AG04450 (cell line): ENCODE results near the gene CACNA1E. TPM values are rescaled to one million over a fixed set of nuclear protein-coding genes. Genes with fewer than 3 reads are reported as not detected.

Source experiments
- CTCF ChIA-PET: fragments of 300-600, 350-600 bp; formaldehyde crosslinking; extraction: SDS; loops from one replicate; lab custom pipeline; 2022; ENCODE audit warnings: antibody characterized with exemption, inconsistent platforms; lab: Charles Lee
- POLR2A ChIA-PET: fragments of 350-600 bp; formaldehyde crosslinking; extraction: SDS; loops from one replicate; lab custom pipeline; 2021; ENCODE audit warnings: antibody characterized with exemption, inconsistent platforms; lab: Yijun Ruan, JAX
- DNase-seq: peaks from one replicate; pipeline ENCODE4 v3.0.0-alpha.2; 2011; ENCODE audit warnings: low read depth, low spot score
- H3K27ac ChIP-seq: one replicate; pipeline ENCODE4 v1.5.1; 2012; ENCODE audit warnings: low read depth, low read length, control low read depth
- H3K27me3 ChIP-seq: one replicate; pipeline ENCODE4 v1.6.0; 2012; ENCODE audit warnings: low read length; ENCODE audit not compliant: control insufficient read depth, insufficient read depth
- H3K4me3 ChIP-seq: 2 replicates; pipeline ENCODE4 v1.5.1; 2011; ENCODE audit warnings: mild to moderate bottlenecking, low read depth, low read length, control low read depth
- H3K9me3 ChIP-seq: 2 replicates; pipeline ENCODE4 v1.5.1; 2012; ENCODE audit warnings: low read length; ENCODE audit not compliant: control insufficient read depth, insufficient read depth
- CTCF ChIP-seq: IDR thresholded peaks from 2 replicates; pipeline ENCODE4 v1.5.1; 2011; ENCODE audit warnings: low read depth, low read length, control low read depth, inconsistent platforms
- polyA plus RNA-seq: library from polyadenylated mRNA; depleted of rRNA; stranded (reverse); fragments of >200 nt; gene quantifications from 2 replicates; pipeline ENCODE4 v1.2.3, GENCODE V29; 2011

CACNA1E gene
- polyA plus RNA-seq, 1 experiment = not detected

GRCh38 chr1:181514298-181515290, 31.3 kb downstream of the CACNA1E start:
- H3K4me3 ChIP-seq = no peak overlapping the region
- no peak for DNase-seq
- no peaks in the 10 kb centered on the region for H3K9me3 ChIP-seq
- ChIA-PET CTCF (no interaction called here), POLR2A (no interaction called here)
- H3K27me3 ChIP-seq = no peaks in the 10 kb centered on the region
- TF ChIP-seq CTCF = no peak
- no peak overlapping the region for H3K27ac ChIP-seq

- H3K9me3 ChIP-seq = no peaks in the 10 kb centered on the region
- no peak for DNase-seq
- ChIA-PET POLR2A (no interaction called here), CTCF (no interaction called here)
- H3K27me3 ChIP-seq = no peaks in the 10 kb centered on the region
- H3K27ac ChIP-seq = no peak overlapping the region
- no peak overlapping the region for H3K4me3 ChIP-seq
- no peak for TF ChIP-seq CTCF
These were observed 33.4 kb downstream of the CACNA1E start for GRCh38 chr1:181516706-181517105.

- no peaks in the 10 kb centered on the region for H3K27me3 ChIP-seq
- ChIA-PET CTCF (no interaction called here), POLR2A (no interaction called here)
- no peak for DNase-seq
- H3K27ac ChIP-seq = no peak overlapping the region
- TF ChIP-seq CTCF = no peak
- no peak overlapping the region for H3K4me3 ChIP-seq
- no peaks in the 10 kb centered on the region for H3K9me3 ChIP-seq
These were observed 34.0 kb downstream of the CACNA1E start for GRCh38 chr1:181517181-181517875.

- Histone ChIP-seq H3K27ac (no peak overlapping the region), H3K27me3 (no peaks in the 10 kb centered on the region), H3K9me3 (no peaks in the 10 kb centered on the region), H3K4me3 (no peak overlapping the region)
- no peak for DNase-seq
- CTCF ChIA-PET = no interaction called here
- TF ChIP-seq CTCF = no peak
- POLR2A ChIA-PET = no interaction called here
These were observed 34.8 kb downstream of the CACNA1E start for GRCh38 chr1:181518152-181518551.

GRCh38 chr1:181522864-181523263, 39.5 kb downstream of the CACNA1E start:
- Histone ChIP-seq H3K4me3 (no peak overlapping the region), H3K9me3 (no peaks in the 10 kb centered on the region), H3K27me3 (no peaks in the 10 kb centered on the region), H3K27ac (no peak overlapping the region)
- CTCF ChIA-PET = no interaction called here
- POLR2A ChIA-PET = no interaction called here
- no peak for DNase-seq
- TF ChIP-seq CTCF = no peak
